Activated CD4-positive, alpha-beta T cell treated with anti-CD3 and anti-CD28 coated beads, Interleukin-2, amount 10 ng/mL, durations not matched to agents 7 days and 5 days (primary cell): ENCODE data around the gene ERBB4. TPM values are rescaled to one million over a fixed set of nuclear protein-coding genes. Genes with fewer than 3 reads are reported as not detected.

Experiments
- CTCF ChIA-PET: fragments of 350-600 bp; sonication (Branson Sonifier 250); formaldehyde crosslinking; loops from one replicate; lab custom pipeline; 2021; ENCODE audit warnings: antibody characterized with exemption; lab: Charles Lee
- POLR2A ChIA-PET: fragments of 350-600 bp; sonication (Branson Sonifier 250); formaldehyde crosslinking; loops from one replicate; lab custom pipeline; 2021; ENCODE audit warnings: antibody characterized with exemption; lab: Charles Lee
- DNase-seq: peaks from one replicate; pipeline ENCODE4 v3.0.0-alpha.2; 2020
- H3K27ac Mint-ChIP-seq: one replicate; pipeline ENCODE4 v1.8.0; 2021; ENCODE audit warnings: mild to moderate bottlenecking, moderate library complexity, mixed read lengths
- H3K27me3 Mint-ChIP-seq: one replicate; pipeline ENCODE4 v1.8.0; 2021; ENCODE audit warnings: mixed read lengths
- H3K36me3 Mint-ChIP-seq: one replicate; pipeline ENCODE4 v1.8.0; 2021; ENCODE audit warnings: low read depth, mixed read lengths
- H3K4me1 Mint-ChIP-seq: one replicate; pipeline ENCODE4 v1.8.0; 2021; ENCODE audit warnings: mixed read lengths
- H3K4me3 Mint-ChIP-seq: one replicate; pipeline ENCODE4 v1.8.0; 2021; ENCODE audit warnings: mild to moderate bottlenecking, moderate library complexity, mixed read lengths
- H3K9me3 Mint-ChIP-seq: one replicate; pipeline ENCODE4 v1.8.0; 2021; ENCODE audit warnings: mixed read lengths
- total RNA-seq, 2 experiments: library from RNA; stranded (reverse); gene quantifications; one replicate each; pipeline ENCODE4 v1.2.3, GENCODE V29; 2021

Gene ERBB4
- total RNA-seq, 2 experiments from 2014 or later: not detected

DNA sequence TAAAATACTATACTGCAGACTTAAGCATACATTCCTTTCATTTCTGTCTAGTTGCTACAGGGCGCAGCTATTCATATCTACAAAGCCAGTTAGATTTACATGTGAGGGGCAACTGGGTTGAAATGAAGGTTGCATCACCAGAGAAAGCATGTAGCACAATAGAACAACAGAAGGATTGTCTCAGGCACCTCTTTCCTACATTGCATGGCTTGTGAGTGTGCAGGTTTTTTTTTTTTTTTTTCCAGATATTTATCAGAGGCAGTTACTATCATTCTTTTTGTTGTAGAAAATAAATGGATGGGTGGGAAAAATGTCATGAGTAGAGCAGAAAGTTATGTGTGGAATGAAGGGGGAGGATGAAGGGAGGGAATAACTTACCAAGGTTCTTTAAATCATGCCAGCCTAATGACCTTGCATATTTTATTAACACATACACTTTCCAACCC lies 86.8 kb downstream of the ERBB4 start:
- DNase-seq: no peak
- no peaks in the 10 kb centered on the region for H3K9me3 Mint-ChIP-seq
- POLR2A ChIA-PET: no interaction called here
- H3K27me3 Mint-ChIP-seq: no peaks in the 10 kb centered on the region
- no peak overlapping the region for H3K27ac Mint-ChIP-seq
- CTCF ChIA-PET: no interaction called here
- no peak overlapping the region for H3K4me3 Mint-ChIP-seq
- H3K36me3 Mint-ChIP-seq: no peaks in the 10 kb centered on the region
- H3K4me1 Mint-ChIP-seq: no peaks in the 10 kb centered on the region

DNA sequence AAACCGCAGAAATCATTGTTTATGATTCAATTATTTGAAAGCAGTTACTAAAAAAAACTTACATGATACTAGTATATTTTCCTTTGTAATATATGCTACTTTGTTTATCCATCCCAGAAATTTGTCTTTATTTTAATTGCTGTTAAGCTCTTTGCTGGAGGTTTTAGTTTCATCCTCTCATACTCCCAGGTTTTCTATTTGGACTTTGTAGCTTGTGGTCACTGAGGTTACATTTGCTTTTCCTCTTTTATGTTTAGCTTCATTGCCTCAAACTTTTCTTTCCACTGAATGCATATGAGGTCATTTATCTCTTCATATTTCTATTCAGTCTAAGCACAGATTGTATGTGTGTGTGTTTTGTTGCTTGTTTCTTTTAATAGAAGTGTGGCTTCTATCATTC lies 89.9 kb downstream of the ERBB4 start:
- no peak overlapping the region for H3K4me3 Mint-ChIP-seq
- H3K36me3 Mint-ChIP-seq: no peaks in the 10 kb centered on the region
- POLR2A ChIA-PET: no interaction called here
- CTCF ChIA-PET: interaction anchor here (1.4 kb wide), 1 partner anchor 25 kb away, joined by 4 read pairs; no protein-coding TSS in a partner anchor
- no peaks in the 10 kb centered on the region for H3K4me1 Mint-ChIP-seq
- no peaks in the 10 kb centered on the region for H3K27me3 Mint-ChIP-seq
- no peaks in the 10 kb centered on the region for H3K9me3 Mint-ChIP-seq
- no peak overlapping the region for H3K27ac Mint-ChIP-seq
- DNase-seq: no peak

- no peaks in the 10 kb centered on the region for H3K27me3 Mint-ChIP-seq
- no peaks in the 10 kb centered on the region for H3K36me3 Mint-ChIP-seq
- no peak overlapping the region for H3K27ac Mint-ChIP-seq
- H3K4me3 Mint-ChIP-seq: no peak overlapping the region
- H3K9me3 Mint-ChIP-seq: peaks cover 7% of the 10 kb centered on the region
- POLR2A ChIA-PET: no interaction called here
- DNase-seq: no peak
- H3K4me1 Mint-ChIP-seq: no peaks in the 10 kb centered on the region
- CTCF ChIA-PET: interaction anchor here (1.0 kb wide), 1 partner anchor 266 kb away, joined by 4 read pairs; no protein-coding TSS in a partner anchor
Observed at GRCh38 chr2:212441821-212442220, 96.8 kb downstream of the ERBB4 start.

DNA sequence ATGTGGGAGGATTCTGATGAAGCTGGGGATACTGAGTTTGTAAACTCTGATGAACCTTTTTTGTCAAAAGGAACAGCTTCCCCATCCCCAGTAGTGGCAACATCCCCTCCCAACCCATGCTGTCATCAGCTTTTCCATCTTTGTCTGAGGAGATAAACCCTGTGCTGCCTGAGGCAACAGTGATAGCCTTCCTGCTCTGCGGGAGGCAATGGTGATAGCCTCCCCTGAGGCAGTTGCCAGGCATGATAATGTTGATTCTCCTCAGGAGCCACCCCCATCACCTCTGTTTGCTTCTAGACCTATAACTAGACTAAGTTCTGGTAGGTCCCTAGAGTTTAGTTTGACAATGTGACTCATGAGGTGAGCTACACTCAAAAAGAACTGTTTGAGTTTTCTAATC lies 97.5 kb downstream of the ERBB4 start:
- ChIA-PET POLR2A (no interaction called here), CTCF (no interaction called here)
- no peaks in the 10 kb centered on the region for H3K4me1 Mint-ChIP-seq
- H3K9me3 Mint-ChIP-seq: peaks cover 7% of the 10 kb centered on the region
- no peak overlapping the region for H3K4me3 Mint-ChIP-seq
- H3K27me3 Mint-ChIP-seq: no peaks in the 10 kb centered on the region
- H3K27ac Mint-ChIP-seq: no peak overlapping the region
- no peaks in the 10 kb centered on the region for H3K36me3 Mint-ChIP-seq
- DNase-seq: no peak

GRCh38 chr2:212428681-212429478 lies 109.7 kb downstream of the ERBB4 start:
- Mint-ChIP-seq H3K27ac (no peak overlapping the region), H3K9me3 (no peaks in the 10 kb centered on the region), H3K4me1 (no peaks in the 10 kb centered on the region), H3K36me3 (no peaks in the 10 kb centered on the region), H3K4me3 (no peak overlapping the region), H3K27me3 (no peaks in the 10 kb centered on the region)
- CTCF ChIA-PET: no interaction called here
- POLR2A ChIA-PET: no interaction called here
- DNase-seq: no peak

GRCh38 chr2:212427638-212428037 lies 111.0 kb downstream of the ERBB4 start:
- CTCF ChIA-PET: no interaction called here
- no peak overlapping the region for H3K27ac Mint-ChIP-seq
- no peaks in the 10 kb centered on the region for H3K36me3 Mint-ChIP-seq

GRCh38 chr2:212426637-212427412 lies 111.8 kb downstream of the ERBB4 start:
- CTCF ChIA-PET: no interaction called here
- H3K27me3 Mint-ChIP-seq: no peaks in the 10 kb centered on the region
- DNase-seq: no peak
- H3K27ac Mint-ChIP-seq: no peak overlapping the region
- H3K4me1 Mint-ChIP-seq: no peaks in the 10 kb centered on the region
- H3K4me3 Mint-ChIP-seq: no peak overlapping the region
- no peaks in the 10 kb centered on the region for H3K9me3 Mint-ChIP-seq
- POLR2A ChIA-PET: no interaction called here
- H3K36me3 Mint-ChIP-seq: no peaks in the 10 kb centered on the region

More at GRCh38 chr2:212427638-212428037, 111.0 kb downstream of the ERBB4 start:
- Mint-ChIP-seq H3K4me1 (no peaks in the 10 kb centered on the region), H3K4me3 (no peak overlapping the region), H3K27me3 (no peaks in the 10 kb centered on the region), H3K9me3 (no peaks in the 10 kb centered on the region)
- no peak for DNase-seq
- POLR2A ChIA-PET: no interaction called here

DNA sequence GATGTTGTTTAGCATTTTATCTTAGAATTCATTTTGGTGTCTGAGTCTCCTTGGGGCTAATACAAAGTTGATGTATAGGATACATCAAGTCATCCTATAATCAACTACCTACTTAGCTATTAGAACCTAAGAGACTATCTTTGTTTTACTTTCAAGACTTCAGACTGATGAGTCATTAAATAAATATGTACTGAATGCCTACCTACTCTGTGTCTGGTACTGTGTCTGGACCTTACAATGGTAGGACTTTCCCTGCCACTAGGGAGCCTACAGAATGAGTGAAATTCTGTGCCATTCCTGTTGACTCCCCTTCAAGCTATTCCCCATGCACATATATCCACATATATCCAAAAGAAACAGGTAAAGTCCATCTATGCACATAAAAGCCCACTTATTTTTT lies 114.5 kb downstream of the ERBB4 start:
- CTCF ChIA-PET: interaction anchor here (1.1 kb wide), 1 partner anchor 25 kb away, joined by 4 read pairs; no protein-coding TSS in a partner anchor
- Mint-ChIP-seq H3K4me3 (no peak overlapping the region), H3K36me3 (no peaks in the 10 kb centered on the region), H3K27ac (no peak overlapping the region), H3K27me3 (no peaks in the 10 kb centered on the region), H3K4me1 (no peaks in the 10 kb centered on the region), H3K9me3 (no peaks in the 10 kb centered on the region)
- POLR2A ChIA-PET: no interaction called here
- DNase-seq: no peak

DNA sequence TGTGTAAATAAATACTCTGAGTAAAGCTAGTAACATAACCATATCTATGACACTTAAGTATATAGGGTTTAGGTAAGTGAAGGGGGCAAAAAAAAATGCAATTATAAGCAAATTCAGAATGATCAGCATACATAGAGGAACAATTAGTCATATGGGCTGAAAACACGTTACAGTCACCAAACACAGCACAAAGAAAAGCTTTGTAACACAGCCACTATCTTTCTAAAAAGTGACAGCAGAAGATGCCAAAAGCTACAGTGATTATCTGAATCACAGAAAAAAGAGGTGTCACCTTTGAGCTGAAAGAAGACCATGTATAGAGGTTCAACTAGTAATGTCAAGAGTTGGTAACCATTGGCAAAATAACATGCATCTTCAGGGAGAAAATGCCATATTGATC lies 115.5 kb downstream of the ERBB4 start:
- no peak for DNase-seq
- H3K36me3 Mint-ChIP-seq: no peaks in the 10 kb centered on the region

GRCh38 chr2:212421556-212422334 lies 116.9 kb downstream of the ERBB4 start:
- Mint-ChIP-seq H3K9me3 (no peaks in the 10 kb centered on the region), H3K4me3 (no peak overlapping the region), H3K36me3 (no peaks in the 10 kb centered on the region), H3K4me1 (no peaks in the 10 kb centered on the region), H3K27ac (no peak overlapping the region), H3K27me3 (no peaks in the 10 kb centered on the region)
- CTCF ChIA-PET: no interaction called here
- no peak for DNase-seq
- POLR2A ChIA-PET: no interaction called here

More for the DNA sequence above, 115.5 kb downstream of the ERBB4 start:
- ChIA-PET POLR2A (no interaction called here), CTCF (no interaction called here)
- Mint-ChIP-seq H3K4me1 (no peaks in the 10 kb centered on the region), H3K27ac (no peak overlapping the region), H3K9me3 (no peaks in the 10 kb centered on the region), H3K4me3 (no peak overlapping the region), H3K27me3 (no peaks in the 10 kb centered on the region)

DNA sequence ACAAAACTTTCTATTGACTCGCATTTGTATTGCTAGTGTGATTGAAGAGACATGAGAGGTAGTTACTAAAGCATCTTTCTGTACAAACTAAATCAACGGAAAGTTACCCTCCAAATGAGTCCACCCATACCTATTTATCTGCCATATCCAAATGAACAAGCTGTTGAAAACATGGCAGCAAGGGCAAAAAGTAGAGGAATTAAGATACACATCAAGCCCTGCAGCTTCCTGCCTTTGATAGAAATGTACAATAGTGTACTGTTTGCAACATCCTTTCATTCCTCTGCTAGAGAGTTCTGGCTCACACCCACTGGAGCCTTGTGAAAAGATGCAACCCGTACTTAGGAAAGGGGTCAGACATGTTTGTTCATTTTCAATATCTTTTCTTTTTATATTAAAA lies 122.5 kb downstream of the ERBB4 start:
- Mint-ChIP-seq H3K4me3 (no peak overlapping the region), H3K4me1 (no peaks in the 10 kb centered on the region), H3K27ac (no peak overlapping the region), H3K36me3 (no peaks in the 10 kb centered on the region), H3K27me3 (no peaks in the 10 kb centered on the region), H3K9me3 (no peaks in the 10 kb centered on the region)
- POLR2A ChIA-PET: no interaction called here
- DNase-seq: no peak
- CTCF ChIA-PET: no interaction called here

GRCh38 chr2:212414767-212415211 lies 123.8 kb downstream of the ERBB4 start:
- no peaks in the 10 kb centered on the region for H3K27me3 Mint-ChIP-seq
- no peak overlapping the region for H3K27ac Mint-ChIP-seq
- ChIA-PET POLR2A (no interaction called here), CTCF (no interaction called here)
- H3K36me3 Mint-ChIP-seq: no peaks in the 10 kb centered on the region
- H3K4me1 Mint-ChIP-seq: no peaks in the 10 kb centered on the region
- H3K9me3 Mint-ChIP-seq: no peaks in the 10 kb centered on the region
- H3K4me3 Mint-ChIP-seq: no peak overlapping the region
- DNase-seq: no peak
